HG03095 (cell line): Measurements from ENCODE around the gene MTRF1.

Source experiments
- ATAC-seq: cut with Tn5 transposase; IDR thresholded peaks from one replicate; pipeline ENCODE4 v1.9.1; 2021; ENCODE audit warnings: moderate library complexity; ENCODE audit not compliant: unreplicated experiment

Gene MTRF1

GRCh38 chr13:41231025-41231677, 32.2 kb downstream of the MTRF1 start:
- ATAC-seq, result no peak

- no peak for ATAC-seq
These were observed 34.0 kb downstream of the MTRF1 start for GRCh38 chr13:41229356-41229755.

DNA sequence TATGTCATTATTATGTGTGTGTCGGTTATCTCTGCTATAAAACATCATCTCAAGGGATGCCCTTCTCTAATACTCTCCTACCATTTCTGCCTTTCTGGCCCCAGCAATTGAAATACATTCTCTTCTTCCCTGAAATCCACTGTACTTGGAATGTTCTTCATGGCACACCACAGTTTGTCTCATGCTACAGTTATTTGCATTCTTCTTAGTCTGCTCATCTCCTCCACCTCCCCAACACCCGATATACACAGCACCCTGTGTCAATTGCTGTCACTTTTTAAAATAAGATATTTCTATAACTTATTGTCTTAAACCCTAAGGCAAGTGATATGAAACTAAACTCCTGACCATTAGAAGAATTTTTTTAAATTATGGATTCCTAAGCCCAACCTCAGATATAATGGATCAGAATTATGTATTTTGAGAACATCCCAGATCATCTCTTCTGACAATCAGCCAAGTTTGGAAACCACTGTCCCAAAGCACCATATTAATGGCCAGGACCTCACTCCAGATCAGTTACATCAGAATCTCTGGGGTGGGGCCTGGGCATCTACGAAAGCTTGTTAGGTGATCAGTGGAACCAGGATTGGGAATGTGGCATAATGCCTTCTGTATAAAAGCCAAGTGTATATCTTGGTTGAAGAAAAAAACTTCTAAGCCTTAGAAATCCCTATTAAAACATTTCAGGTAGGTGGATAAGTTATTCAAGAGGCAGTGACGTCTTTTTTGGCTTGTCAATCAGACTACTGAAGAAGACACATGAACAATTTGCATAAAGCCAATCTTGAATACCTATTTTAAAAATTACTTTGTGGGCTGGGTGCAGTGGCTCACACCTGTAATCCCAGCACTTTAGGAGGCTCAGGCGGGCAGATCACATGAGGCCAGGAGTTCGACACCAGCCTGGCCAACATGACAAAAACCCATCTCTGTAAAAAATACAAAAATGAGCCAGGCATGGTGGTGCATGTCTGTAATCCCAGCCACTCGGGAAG, 39.0 kb downstream of the MTRF1 start:
- no peak for ATAC-seq

DNA sequence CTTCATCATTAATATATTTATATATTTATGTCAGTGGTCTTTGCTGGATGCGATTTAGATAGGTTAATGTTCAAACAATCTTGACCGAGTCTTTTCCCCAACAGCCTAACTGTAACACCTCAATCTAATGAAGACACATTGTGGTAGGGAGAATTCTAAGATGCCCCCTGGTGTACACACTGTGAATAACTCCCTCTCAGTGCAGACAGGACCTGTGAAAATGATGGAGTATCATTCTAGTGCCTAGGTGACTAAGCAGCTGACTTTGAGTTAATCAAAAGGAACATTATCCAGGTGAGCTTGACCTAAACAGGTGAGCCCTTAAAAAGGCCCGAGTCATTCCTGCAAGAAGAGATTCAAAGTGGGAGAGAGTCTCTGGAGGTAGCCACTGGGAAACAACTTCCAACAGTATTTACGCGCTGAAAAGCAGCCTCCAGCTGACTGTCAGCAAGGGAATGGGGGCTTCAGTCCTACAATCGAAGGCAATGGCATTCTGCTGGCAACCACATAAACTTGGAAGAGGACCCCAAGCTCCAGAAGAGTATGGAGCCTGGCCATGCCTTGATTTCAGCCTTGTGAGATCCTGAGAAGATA, 41.0 kb downstream of the MTRF1 start:
- ATAC-seq, result no peak

DNA sequence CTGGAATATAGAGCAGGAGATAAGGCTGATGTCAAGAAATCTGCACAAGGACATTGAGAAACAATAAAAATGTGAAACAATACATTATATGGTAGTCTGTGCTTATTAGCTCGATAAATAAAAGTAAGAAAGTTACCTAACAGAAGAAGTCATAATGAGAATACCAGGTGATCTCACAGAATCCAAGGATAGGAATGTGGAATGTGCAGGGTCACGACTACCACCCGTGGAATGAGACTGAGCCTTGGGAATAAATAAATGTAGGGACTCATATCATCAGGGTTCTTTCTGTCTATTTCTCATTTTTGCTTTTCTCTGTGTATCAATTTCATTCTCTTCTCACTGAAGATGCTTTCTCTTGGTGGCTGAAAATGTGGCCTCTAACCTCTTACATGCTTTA, 43.0 kb downstream of the MTRF1 start:
- no peak for ATAC-seq

GRCh38 chr13:41216160-41216559, 47.2 kb downstream of the MTRF1 start:
- no peak for ATAC-seq

- no peak for ATAC-seq
These were observed 49.5 kb downstream of the MTRF1 start for GRCh38 chr13:41213919-41214318.

DNA sequence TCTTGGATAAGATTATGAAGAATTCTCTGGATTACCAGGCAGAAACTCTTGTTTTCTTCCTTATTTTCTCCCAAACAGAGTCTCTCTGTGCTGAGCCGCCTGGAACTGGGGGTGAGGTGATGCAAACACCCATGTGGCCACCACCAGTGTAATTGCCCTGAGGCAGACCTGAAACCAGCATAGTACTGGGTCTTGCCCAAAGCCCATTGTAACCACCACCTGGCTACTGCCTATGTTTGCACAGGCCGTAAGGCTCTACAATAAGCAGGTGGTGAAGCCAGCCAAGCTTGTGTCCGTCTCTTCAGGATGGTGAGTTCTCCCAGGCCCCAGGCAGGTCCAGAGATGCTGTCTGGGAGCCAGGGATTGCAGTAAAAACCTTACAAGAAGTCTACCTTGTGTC, 50.1 kb downstream of the MTRF1 start:
- ATAC-seq, result no peak

DNA sequence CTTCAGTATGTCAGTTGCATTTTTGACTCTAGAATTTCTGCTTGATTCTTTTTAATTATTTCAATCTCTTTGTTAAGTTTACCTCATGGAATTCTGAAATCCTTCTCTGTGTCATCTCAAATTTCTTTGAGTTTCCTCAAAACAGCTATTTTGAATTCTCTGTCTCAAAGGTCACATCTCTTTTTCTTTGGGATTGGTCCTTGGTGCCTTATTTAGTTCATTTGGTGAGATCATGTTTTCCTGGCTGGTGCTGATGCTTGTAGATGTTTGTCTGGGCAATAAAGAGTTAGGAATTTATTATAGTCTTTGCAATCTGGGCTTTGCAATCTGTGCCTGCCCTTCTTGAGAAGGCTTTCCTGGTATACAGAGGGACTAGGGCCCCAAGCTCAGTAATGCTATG, 50.5 kb downstream of the MTRF1 start:
- no peak for ATAC-seq

GRCh38 chr13:41211062-41211461, 52.3 kb downstream of the MTRF1 start:
- ATAC-seq, result no peak

GRCh38 chr13:41206467-41206866, 56.9 kb downstream of the MTRF1 start:
- ATAC-seq, result no peak

DNA sequence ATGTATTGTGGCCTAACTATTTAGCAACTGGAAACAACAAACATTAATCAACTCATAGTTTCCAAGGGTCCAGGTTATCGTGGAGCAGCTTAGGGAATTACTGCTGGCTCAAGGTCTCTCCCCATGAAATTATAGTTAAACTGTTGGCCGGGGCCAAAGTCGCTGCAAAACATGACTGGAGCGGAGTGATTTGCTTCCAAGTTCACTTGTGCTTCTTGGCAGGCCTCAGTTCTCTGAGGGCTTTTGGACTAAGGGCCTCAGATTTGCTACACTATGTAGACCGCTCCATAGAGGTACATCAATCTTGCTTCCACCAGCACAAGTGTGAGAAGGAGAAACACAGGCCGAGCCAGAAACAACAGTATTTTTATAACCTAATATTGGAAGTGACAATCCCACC, 59.6 kb downstream of the MTRF1 start:
- ATAC-seq, result no peak

GRCh38 chr13:41200126-41200525, 63.2 kb downstream of the MTRF1 start:
- ATAC-seq, result no peak

- ATAC-seq, result peak; percentile 61
These were observed 63.9 kb downstream of the MTRF1 start for GRCh38 chr13:41199526-41199925.

DNA sequence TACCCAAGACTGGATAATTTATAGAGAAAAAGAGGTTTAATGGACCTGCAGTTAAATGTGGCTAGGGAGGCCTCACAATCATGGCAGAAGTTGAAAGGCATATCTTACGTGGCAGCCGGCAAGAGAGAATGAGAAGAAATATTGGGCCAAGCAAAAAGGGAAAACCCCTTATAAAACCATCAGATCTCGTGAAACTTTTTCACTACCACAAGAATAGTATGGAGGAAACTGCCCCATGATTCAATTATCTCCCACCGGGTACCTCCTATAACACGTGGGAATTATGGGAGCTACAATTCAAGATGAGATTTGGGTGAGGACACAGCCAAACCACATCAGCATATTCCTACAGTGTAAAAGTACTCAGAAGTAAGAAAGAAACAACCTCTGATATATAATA, 64.3 kb downstream of the MTRF1 start:
- no peak for ATAC-seq

DNA sequence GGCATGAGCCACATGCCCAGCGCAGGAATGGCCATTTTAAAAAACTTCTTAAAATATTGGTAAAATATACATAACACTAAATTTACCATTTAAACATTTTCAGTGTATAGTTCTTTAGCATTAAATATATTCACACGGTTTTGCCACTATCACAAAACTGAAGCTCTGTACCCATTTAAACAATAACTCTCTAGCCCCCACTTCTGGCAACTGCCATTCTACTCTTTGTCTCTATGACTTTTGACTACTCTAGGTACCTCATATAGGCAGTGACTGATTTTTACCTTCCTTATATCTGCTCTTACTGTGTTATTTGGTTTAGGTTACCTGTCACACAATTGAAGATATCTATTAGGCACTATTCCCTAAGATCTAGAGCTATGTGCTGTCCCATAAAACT, 66.8 kb downstream of the MTRF1 start:
- no peak for ATAC-seq

GRCh38 chr13:41196011-41196410, 67.4 kb downstream of the MTRF1 start:
- ATAC-seq, result no peak

GRCh38 chr13:41193919-41194824, 69.2 kb downstream of the MTRF1 start, which contains the start of gene KBTBD7:
Gene KBTBD7, minus strand, starts transcription at chr13:41194569. Its CDS starts 312 bp downstream, at chr13:41194257.
- ATAC-seq, result peak; percentile 96

DNA sequence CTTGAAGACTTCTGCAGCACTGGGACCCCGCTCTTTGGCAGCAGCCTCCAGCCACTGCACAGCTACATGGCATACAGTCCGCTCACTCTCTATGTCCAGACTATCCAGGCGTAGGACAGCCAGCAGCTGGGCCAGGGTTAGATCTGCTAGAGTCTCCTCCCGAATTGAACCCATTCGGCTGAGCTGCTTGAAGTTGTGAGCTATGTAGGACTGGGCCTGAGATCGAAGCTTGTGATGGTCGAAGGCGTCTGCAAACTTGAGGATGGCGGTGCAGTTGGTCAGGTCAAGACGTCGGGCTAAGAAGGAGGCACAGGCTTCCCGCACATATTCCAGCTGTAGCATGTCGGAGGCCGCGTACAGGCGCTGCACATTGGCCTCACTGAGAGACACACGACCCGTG, 69.9 kb downstream of the MTRF1 start:
- no peak for ATAC-seq

- ATAC-seq, result no peak
These were observed 74.8 kb downstream of the MTRF1 start for GRCh38 chr13:41188584-41188983.

GRCh38 chr13:41186481-41186880, 76.9 kb downstream of the MTRF1 start:
- ATAC-seq, result no peak
